HCT116 (cell line): ENCODE results near the gene MAPK6. TPM values are rescaled to one million over a fixed set of nuclear protein-coding genes. Genes with fewer than 3 reads are reported as not detected.

Experiments used
- ATAC-seq: fragments of 200-7000 bp; cut with Tn5 transposase; 2 replicates; pipeline ENCODE4 v1.9.1; 2020; ENCODE audit warnings: mild to moderate bottlenecking, moderate library complexity
- BruUV-seq: library from RNA; stranded (reverse); fragments of 400-500 nt; replicated peaks from 2 replicates; lab custom pipeline; 2021; lab: Mats Ljungman, UMichigan
- CTCF ChIA-PET: fragments of 300-600 bp; sonication (Branson Sonifier 250); formaldehyde crosslinking; loops from one replicate; lab custom pipeline; 2021; ENCODE audit warnings: antibody characterized with exemption; lab: Charles Lee
- POLR2A ChIA-PET: fragments of 300-600, 350-600 bp; sonication (Branson Sonifier 250); formaldehyde crosslinking; loops from one replicate; lab custom pipeline; 2021; ENCODE audit warnings: antibody characterized with exemption; lab: Charles Lee
- RAD21 ChIA-PET, 2 experiments: fragments of 300-600 bp; sonication (Branson Sonifier 250); formaldehyde crosslinking; loops; one replicate each; lab custom pipeline; 2023; ENCODE audit warnings: low total read pairs in 2 of 2; ENCODE audit not compliant: uncharacterized antibody in 2 of 2, unreplicated experiment in 2 of 2, low non-redundant PET in 1 of 2; lab: Charles Lee
- DNase-seq: peaks from one replicate; pipeline ENCODE4 v3.0.0-alpha.2; 2010; ENCODE audit warnings: low read depth, low spot score
- H2AFZ ChIP-seq: fragments of 200-600 bp; shearing (Covaris generic), sonication (generic); 2 replicates; pipeline ENCODE4 v1.6.1; 2017; ENCODE audit warnings: low read depth, mixed run types, mixed read lengths, antibody characterized with exemption, low read length; ENCODE audit not compliant: poor library complexity, severe bottlenecking
- H3K27ac ChIP-seq: 2 replicates; pipeline ENCODE4 v1.5.1; 2012; ENCODE audit warnings: low read depth, low read length
- H3K27me3 ChIP-seq: fragments of 200-600 bp; sonication (generic); 2 replicates; pipeline ENCODE4 v1.6.1; 2016; ENCODE audit warnings: mixed run types, low read length, mixed read lengths; ENCODE audit not compliant: insufficient read depth
- H3K36me3 ChIP-seq, 2 experiments: fragments of 200-500 bp in 1 of 2; fragments of 200-600 bp in 1 of 2; sonication (Bioruptor generic) in 1 of 2; sonication (generic) in 1 of 2; 2 replicates each; pipeline versions ENCODE4 v1.5.1 to v1.6.1; 2014 to 2016; ENCODE audit warnings: low read length in 2 of 2, inconsistent platforms in 1 of 2, mixed read lengths in 1 of 2, mixed run types in 1 of 2; ENCODE audit not compliant: insufficient read depth in 2 of 2, control insufficient read depth in 1 of 2
- H3K4me1 ChIP-seq, 2 experiments: fragments of 200-600 bp in 1 of 2; sonication (generic) in 1 of 2; 2 replicates each; pipeline versions ENCODE4 v1.5.1 to v1.6.1; 2012 to 2017; ENCODE audit warnings: low read length in 2 of 2, inconsistent platforms in 1 of 2, mild to moderate bottlenecking in 1 of 2, mixed read lengths in 1 of 2, mixed run types in 1 of 2, moderate library complexity in 1 of 2; ENCODE audit not compliant: insufficient read depth in 2 of 2, control insufficient read depth in 1 of 2
- H3K4me2 ChIP-seq: fragments of 200-600 bp; sonication (generic); 2 replicates; pipeline ENCODE4 v1.6.1; 2017; ENCODE audit warnings: mixed run types, low read length, mixed read lengths
- H3K4me3 ChIP-seq, 2 experiments: fragments of 200-600 bp in 1 of 2; sonication (generic) in 1 of 2; replicated peaks in 1 of 2; 2 replicates each; pipeline ENCODE4 v1.5.1; 2011 to 2016; ENCODE audit warnings: low read length in 2 of 2, control low read depth in 1 of 2, low read depth in 1 of 2, mild to moderate bottlenecking in 1 of 2, mixed read lengths in 1 of 2, mixed run types in 1 of 2
- H3K79me2 ChIP-seq: fragments of 200-600 bp; sonication (generic); 2 replicates; pipeline ENCODE4 v1.6.1; 2017; ENCODE audit warnings: mild to moderate bottlenecking, mixed run types, low read length, moderate library complexity, mixed read lengths; ENCODE audit not compliant: insufficient read depth
- H3K9ac ChIP-seq: fragments of 200-600 bp; sonication (generic); 2 replicates; pipeline ENCODE4 v1.6.1; 2016; ENCODE audit warnings: low read length, mixed read lengths
- H3K9me2 ChIP-seq: fragments of 200-600 bp; sonication (generic), shearing (Covaris generic); 2 replicates; pipeline ENCODE4 v1.6.1; 2017; ENCODE audit warnings: mixed run types, mild to moderate bottlenecking, moderate library complexity; ENCODE audit not compliant: insufficient read depth
- H3K9me3 ChIP-seq, 2 experiments: fragments of 200-500 bp in 1 of 2; fragments of 200-600 bp in 1 of 2; sonication (Bioruptor generic) in 1 of 2; sonication (generic) in 1 of 2; 2 replicates each; pipeline ENCODE4 v1.6.1; 2014 to 2017; ENCODE audit warnings: low read length in 2 of 2, mixed read lengths in 2 of 2, inconsistent platforms in 1 of 2, low read depth in 1 of 2, mild to moderate bottlenecking in 1 of 2, mixed run types in 1 of 2, moderate library complexity in 1 of 2; ENCODE audit not compliant: control insufficient read depth in 1 of 2, insufficient read depth in 1 of 2
- H4K20me1 ChIP-seq: fragments of 200-600 bp; sonication (generic), shearing (Covaris generic); 2 replicates; pipeline ENCODE4 v1.6.1; 2017; ENCODE audit warnings: mixed run types, mild to moderate bottlenecking, moderate library complexity; ENCODE audit not compliant: insufficient read depth
- CTCF ChIP-seq, 3 experiments: fragments of 200-600 bp in 1 of 3; sonication (generic) in 1 of 3; IDR thresholded peaks in 2 of 3; conservative IDR thresholded peaks in 1 of 3; 2 replicates each; pipeline ENCODE4 v1.5.1; 2012 to 2017; ENCODE audit warnings: low read depth in 2 of 3, low read length in 2 of 3, antibody characterized with exemption in 1 of 3, borderline replicate concordance in 1 of 3, control low read depth in 1 of 3, mild to moderate bottlenecking in 1 of 3, mixed read lengths in 1 of 3, mixed run types in 1 of 3, moderate library complexity in 1 of 3; ENCODE audit not compliant: insufficient read depth in 1 of 3
- MAX ChIP-seq: IDR thresholded peaks from 2 replicates; pipeline ENCODE4 v1.6.1; 2012
- POLR2AphosphoS5 ChIP-seq: IDR thresholded peaks from 2 replicates; pipeline ENCODE4 v1.6.1; 2011; ENCODE audit warnings: mild to moderate bottlenecking, low read depth, low read length, moderate library complexity
- RAD21 ChIP-seq: IDR thresholded peaks from 2 replicates; pipeline ENCODE4 v1.6.1; 2012; ENCODE audit warnings: low read depth, mild to moderate bottlenecking
- REST ChIP-seq: IDR thresholded peaks from 2 replicates; pipeline ENCODE4 v1.6.1; 2012; ENCODE audit warnings: low read depth
- SIN3A ChIP-seq: IDR thresholded peaks from 2 replicates; pipeline ENCODE4 v1.6.1; 2012; ENCODE audit warnings: low read depth
- TCF7L2 ChIP-seq: IDR thresholded peaks from 2 replicates; pipeline ENCODE4 v1.7.0; 2011; ENCODE audit warnings: borderline replicate concordance, inconsistent platforms; ENCODE audit not compliant: insufficient read depth, insufficient read length; ENCODE audit errors: extremely low read depth
- ZFX ChIP-seq: fragments of 450-650 bp; IDR thresholded peaks from 2 replicates; pipeline ENCODE4 v1.6.1; 2017
- ZNF274 ChIP-seq: fragments of 200-500 bp; sonication (Bioruptor generic); IDR thresholded peaks from 2 replicates; pipeline ENCODE4 v1.6.1; 2014; ENCODE audit warnings: mild to moderate bottlenecking, low read depth, low read length, inconsistent platforms
- intact Hi-C: fragments of 100-400 bp; cut with micrococcal nuclease; formaldehyde crosslinking; loops from 2 replicates; pipeline ENCODE4 v1.10.0; 2022
- total RNA-seq: library from RNA; stranded (reverse); gene quantifications from one replicate; pipeline ENCODE4 v1.2.1, GENCODE V29; 2021; ENCODE audit not compliant: unreplicated experiment

The MAPK6 gene
- total RNA-seq, 1 experiment from 2014 or later = 57.4 TPM

DNA sequence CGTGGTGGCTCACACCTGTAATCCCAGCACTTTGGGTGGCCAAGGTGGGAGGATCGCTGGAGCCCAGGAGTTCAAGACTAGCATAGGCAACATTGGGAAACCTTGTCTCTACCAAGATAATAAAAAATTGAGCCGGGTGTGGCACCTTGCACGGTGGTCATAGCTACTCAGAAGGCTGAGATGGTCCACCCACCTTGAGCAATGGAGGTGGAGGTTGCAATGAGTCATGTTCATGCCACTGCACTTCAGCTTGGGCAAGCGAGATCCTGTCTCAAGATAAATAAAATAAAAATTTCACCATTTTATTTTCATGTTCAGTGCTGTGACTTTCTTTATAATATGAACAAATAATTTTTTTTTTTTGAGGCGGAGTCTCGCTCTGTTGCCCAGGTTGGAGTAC lies 12.5 kb downstream of the MAPK6 start (continued):
- TF ChIP-seq SIN3A (no peak), REST (no peak)

- CTCF ChIA-PET = interaction anchor here (0.6 kb wide), 1 partner anchor 15 kb away, joined by 3 read pairs; no protein-coding TSS in a partner anchor
- Histone ChIP-seq H3K79me2 (peaks cover 100% of the 10 kb centered on the region), H4K20me1 (no peaks in the 10 kb centered on the region; the same call in 1 of the 2 replicates), H3K27ac (no peak overlapping the region), H3K9me2 (no peaks in the 10 kb centered on the region)
- no peak for TF ChIP-seq ZNF274
- TF ChIP-seq MAX = no peak
- no peak for TF ChIP-seq POLR2AphosphoS5
- no peak for TF ChIP-seq CTCF (IDR thresholded peaks at IDR 0.05 in 2 of 3, conservative IDR thresholded peaks at IDR 0.05 in 1 of 3; ENCODE audit: borderline replicate concordance in 1 of 3, insufficient read depth in 1 of 3, low read depth in 2 of 3, low read length in 2 of 3)
- TF ChIP-seq TCF7L2 = no peak
- no peak for TF ChIP-seq ZFX
- no peak for TF ChIP-seq RAD21
- TF ChIP-seq, all 23 proteins: peak for 0
- Histone ChIP-seq H3K9me3 (peaks cover 4 to 12% of the 10 kb centered on the region in 2 experiments; a peak in 1 of 4 replicates), H3K4me3 (no peak overlapping the region), H3K4me1 (peaks cover 0 to 4% of the 10 kb centered on the region in 2 experiments; a peak in 1 of 4 replicates), H2AFZ (no peak overlapping the region), H3K36me3 (0 out of 4 replicates have a peak, but pooled peaks cover 0 to 3% of the 10 kb centered on the region in 2 experiments), H3K9ac (no peak overlapping the region), H3K4me2 (no peak overlapping the region), H3K27me3 (no peaks in the 10 kb centered on the region)
- DNase-seq (no peak), ATAC-seq (no peak)
- POLR2A ChIA-PET = no interaction called here
- intact Hi-C loops = no loop called here
- RAD21 ChIA-PET = no interaction called here
- BruUV-seq = no TSS peak
Observed at GRCh38 chr15:52037889-52038505, 19.0 kb downstream of the MAPK6 start.
